IMR-90 (cell line): Measurements from ENCODE around the gene CES1.
"Not testable (repeated sequence)": the region's sequence is repeated elsewhere in the genome, so short reads cannot be mapped to it uniquely, and the experiment has no call there.

Experiments
- BHLHE40 ChIP-seq: fragments of 150-350 bp; IDR thresholded peaks from 2 replicates; pipeline ENCODE4 v1.6.1; 2016; ENCODE audit warnings: mild to moderate bottlenecking, low read depth, low read length
- CHD1 ChIP-seq: IDR thresholded peaks from 2 replicates; pipeline ENCODE4 v1.6.1; 2012; ENCODE audit warnings: low read depth, low read length, improper control_type of control experiment
- CTCF ChIP-seq: conservative IDR thresholded peaks from 2 replicates; pipeline ENCODE4 v1.5.1; 2012; ENCODE audit warnings: mild to moderate bottlenecking, low read depth, low read length, improper control_type of control experiment
- MAZ ChIP-seq: IDR thresholded peaks from 2 replicates; pipeline ENCODE4 v1.6.1; 2012; ENCODE audit warnings: low read depth, mild to moderate bottlenecking, low read length, improper control_type of control experiment, moderate library complexity, borderline replicate concordance
- NFE2L2 ChIP-seq: fragments of 150-350 bp; IDR thresholded peaks from 2 replicates; pipeline ENCODE4 v1.6.1; 2016; ENCODE audit warnings: low read depth, mild to moderate bottlenecking, low read length
- POLR2A ChIP-seq: IDR thresholded peaks from 2 replicates; pipeline ENCODE4 v1.6.1; 2012; ENCODE audit warnings: mild to moderate bottlenecking, low read depth, low read length
- SMC3 ChIP-seq: fragments of 150-350 bp; IDR thresholded peaks from 2 replicates; pipeline ENCODE4 v1.6.1; 2016; ENCODE audit warnings: low read depth, mild to moderate bottlenecking, antibody characterized with exemption, low read length, moderate library complexity
- USF2 ChIP-seq: fragments of 150-350 bp; IDR thresholded peaks from 2 replicates; pipeline ENCODE4 v1.6.1; 2017; ENCODE audit warnings: mild to moderate bottlenecking, antibody characterized with exemption, low read length, low read depth

- not testable (repeated sequence) for TF ChIP-seq CTCF, SMC3, USF2, POLR2A, MAZ, BHLHE40, NFE2L2, CHD1
These were observed 75.0 kb downstream of the CES1 start for GRCh38 chr16:55757595-55758527.
